ENCODE measurements around the gene RNF128. TPM values are rescaled to one million over a fixed set of nuclear protein-coding genes. Genes with fewer than 3 reads are reported as not detected.

The RNF128 gene, protein sequence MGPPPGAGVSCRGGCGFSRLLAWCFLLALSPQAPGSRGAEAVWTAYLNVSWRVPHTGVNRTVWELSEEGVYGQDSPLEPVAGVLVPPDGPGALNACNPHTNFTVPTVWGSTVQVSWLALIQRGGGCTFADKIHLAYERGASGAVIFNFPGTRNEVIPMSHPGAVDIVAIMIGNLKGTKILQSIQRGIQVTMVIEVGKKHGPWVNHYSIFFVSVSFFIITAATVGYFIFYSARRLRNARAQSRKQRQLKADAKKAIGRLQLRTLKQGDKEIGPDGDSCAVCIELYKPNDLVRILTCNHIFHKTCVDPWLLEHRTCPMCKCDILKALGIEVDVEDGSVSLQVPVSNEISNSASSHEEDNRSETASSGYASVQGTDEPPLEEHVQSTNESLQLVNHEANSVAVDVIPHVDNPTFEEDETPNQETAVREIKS
- total RNA-seq, result 0.36 and 1.2 TPM in 2 replicates

DNA sequence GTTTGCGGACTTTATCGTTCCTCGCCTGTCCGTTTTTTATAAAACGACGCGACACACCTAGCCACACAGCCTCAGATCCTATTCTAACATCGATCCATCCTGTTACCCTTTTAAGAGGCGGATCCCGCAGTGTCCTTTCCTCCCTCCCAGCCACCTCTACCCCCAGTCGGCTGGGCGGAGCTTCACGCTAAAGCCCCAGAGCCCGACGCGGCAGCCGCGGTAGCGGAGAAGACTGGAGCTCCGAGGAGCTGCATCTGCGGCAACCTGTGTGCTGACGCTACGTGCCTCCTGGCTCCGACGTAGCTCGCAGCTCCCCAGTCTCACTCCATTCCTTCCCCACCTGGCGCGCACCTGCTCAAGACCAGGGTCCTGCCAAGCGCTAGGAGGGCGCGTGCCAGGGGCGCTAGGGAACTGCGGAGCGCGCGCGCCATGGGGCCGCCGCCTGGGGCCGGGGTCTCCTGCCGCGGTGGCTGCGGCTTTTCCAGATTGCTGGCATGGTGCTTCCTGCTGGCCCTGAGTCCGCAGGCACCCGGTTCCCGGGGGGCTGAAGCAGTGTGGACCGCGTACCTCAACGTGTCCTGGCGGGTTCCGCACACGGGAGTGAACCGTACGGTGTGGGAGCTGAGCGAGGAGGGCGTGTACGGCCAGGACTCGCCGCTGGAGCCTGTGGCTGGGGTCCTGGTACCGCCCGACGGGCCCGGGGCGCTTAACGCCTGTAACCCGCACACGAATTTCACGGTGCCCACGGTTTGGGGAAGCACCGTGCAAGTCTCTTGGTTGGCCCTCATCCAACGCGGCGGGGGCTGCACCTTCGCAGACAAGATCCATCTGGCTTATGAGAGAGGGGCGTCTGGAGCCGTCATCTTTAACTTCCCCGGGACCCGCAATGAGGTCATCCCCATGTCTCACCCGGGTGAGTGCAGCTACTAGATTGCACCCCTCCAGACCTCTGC is at the start of gene RNF128:
TSS of gene RNF128 (plus strand) at position 217 of the 953 bp plus-strand sequence. CDS start at position 430, 213 bp downstream.
- H3K4me3 ChIP-seq (ENCODE audit: low read depth, low read length), result peak within 1 kb of the TSS; percentile 81
- TF ChIP-seq, protein P1, sequence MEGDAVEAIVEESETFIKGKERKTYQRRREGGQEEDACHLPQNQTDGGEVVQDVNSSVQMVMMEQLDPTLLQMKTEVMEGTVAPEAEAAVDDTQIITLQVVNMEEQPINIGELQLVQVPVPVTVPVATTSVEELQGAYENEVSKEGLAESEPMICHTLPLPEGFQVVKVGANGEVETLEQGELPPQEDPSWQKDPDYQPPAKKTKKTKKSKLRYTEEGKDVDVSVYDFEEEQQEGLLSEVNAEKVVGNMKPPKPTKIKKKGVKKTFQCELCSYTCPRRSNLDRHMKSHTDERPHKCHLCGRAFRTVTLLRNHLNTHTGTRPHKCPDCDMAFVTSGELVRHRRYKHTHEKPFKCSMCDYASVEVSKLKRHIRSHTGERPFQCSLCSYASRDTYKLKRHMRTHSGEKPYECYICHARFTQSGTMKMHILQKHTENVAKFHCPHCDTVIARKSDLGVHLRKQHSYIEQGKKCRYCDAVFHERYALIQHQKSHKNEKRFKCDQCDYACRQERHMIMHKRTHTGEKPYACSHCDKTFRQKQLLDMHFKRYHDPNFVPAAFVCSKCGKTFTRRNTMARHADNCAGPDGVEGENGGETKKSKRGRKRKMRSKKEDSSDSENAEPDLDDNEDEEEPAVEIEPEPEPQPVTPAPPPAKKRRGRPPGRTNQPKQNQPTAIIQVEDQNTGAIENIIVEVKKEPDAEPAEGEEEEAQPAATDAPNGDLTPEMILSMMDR (conservative IDR thresholded peaks at IDR 0.05; ENCODE audit: low read depth, low read length), result no peak
- no peak for DNase-seq (ENCODE audit: low read depth)

DNA sequence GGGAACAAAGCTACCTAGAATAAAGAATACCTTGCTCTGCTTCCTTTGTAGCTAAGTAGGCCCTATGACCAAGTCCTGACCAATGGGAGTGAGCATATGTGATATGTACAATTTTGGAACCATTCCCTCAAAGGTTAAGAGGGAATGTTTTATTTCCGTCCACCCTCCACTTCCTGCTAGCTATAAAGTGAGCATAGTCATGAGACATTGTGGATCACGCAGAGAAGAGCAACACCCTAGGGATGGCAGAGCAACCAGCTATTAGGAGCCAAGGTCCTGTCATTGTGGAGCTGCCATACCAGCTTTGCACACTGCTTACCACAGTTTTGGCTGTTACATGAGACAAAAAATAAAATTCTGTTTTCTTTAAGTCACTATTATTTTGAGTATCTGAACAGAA is 45.8 kb upstream of the RNF128 start:
- no peak for DNase-seq (ENCODE audit: low read depth)
- TF ChIP-seq, protein P1 (conservative IDR thresholded peaks at IDR 0.05; ENCODE audit: low read depth, low read length), result no peak
- H3K4me3 ChIP-seq (ENCODE audit: low read depth, low read length), result no peak overlapping the region

DNA sequence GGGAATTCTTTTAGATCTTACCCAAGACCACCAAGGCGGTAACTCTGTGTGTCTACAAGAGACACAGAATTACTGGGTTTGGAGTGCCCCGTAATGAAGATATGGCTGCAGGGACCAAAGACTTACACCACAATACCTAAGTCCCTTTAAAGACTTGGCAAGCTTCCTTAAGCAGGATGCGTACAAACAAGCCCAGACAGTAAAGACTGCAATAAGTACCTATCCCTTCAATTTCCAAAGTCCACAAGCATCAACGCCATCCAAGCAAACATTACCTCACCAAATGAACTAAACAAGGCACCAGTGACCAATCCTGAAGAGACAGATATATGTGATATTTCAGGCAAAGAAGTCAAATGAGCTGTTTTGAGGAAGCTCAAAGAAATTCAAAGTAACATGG is 42.3 kb upstream of the RNF128 start:
- TF ChIP-seq, protein P1 (conservative IDR thresholded peaks at IDR 0.05; ENCODE audit: low read depth, low read length), result no peak
- no peak for DNase-seq (ENCODE audit: low read depth)
- no peak overlapping the region for H3K4me3 ChIP-seq (ENCODE audit: low read depth, low read length)

DNA sequence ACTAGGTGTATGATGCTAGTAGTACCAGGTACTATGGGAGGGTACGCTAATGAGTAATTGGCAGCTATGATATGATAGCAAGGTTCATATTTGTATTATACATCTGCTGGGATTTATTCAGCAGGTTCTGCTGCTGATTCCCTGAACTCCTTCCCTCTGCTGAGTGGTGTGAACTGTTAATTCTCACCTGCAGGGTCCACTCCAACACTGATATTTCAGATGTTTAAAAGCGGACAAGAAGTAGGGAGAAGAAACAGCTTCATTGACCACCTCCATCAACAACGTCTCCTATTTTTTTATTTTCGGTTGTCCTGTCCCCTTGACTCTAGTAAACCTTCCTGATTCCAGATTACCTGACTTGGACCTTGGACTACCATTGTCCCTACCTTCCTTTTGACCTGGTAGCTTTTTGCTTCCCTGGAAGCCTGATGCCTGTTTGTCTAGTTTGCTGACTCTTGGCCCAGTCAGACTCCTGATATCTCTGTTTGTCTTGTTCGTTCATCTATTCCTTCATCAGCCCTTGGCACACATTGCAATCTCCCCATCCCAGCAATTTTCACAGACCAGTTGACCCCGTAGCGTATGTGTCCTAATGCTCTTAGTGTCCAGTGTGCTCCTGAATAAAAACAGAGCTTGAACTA is 34.0 kb upstream of the RNF128 start:
- DNase-seq (ENCODE audit: low read depth), result no peak
- no peak overlapping the region for H3K4me3 ChIP-seq (ENCODE audit: low read depth, low read length)
- TF ChIP-seq, protein P1 (conservative IDR thresholded peaks at IDR 0.05; ENCODE audit: low read depth, low read length), result no peak

DNA sequence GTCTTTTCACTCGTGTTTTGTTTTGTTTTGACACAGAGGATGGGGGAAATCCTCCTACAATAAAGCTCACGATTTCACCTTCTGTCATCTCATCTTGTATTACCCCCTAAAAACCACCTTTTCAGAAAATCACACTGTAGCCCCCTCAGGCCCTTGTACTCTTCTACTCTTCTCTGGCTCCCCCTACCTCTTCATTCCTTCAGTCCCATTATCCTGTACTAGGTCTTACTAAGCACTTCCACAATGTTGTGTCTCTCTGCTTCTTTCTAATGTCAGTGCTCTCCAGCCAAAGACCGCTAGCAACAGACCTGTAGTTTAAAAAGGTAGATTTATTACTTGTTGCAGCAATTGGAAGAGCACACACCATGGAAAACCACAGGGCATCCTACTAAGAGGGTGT is 30.0 kb upstream of the RNF128 start:
- no peak for DNase-seq (ENCODE audit: low read depth)
- H3K4me3 ChIP-seq (ENCODE audit: low read depth, low read length), result no peak overlapping the region
- TF ChIP-seq, protein P1 (conservative IDR thresholded peaks at IDR 0.05; ENCODE audit: low read depth, low read length), result no peak

DNA sequence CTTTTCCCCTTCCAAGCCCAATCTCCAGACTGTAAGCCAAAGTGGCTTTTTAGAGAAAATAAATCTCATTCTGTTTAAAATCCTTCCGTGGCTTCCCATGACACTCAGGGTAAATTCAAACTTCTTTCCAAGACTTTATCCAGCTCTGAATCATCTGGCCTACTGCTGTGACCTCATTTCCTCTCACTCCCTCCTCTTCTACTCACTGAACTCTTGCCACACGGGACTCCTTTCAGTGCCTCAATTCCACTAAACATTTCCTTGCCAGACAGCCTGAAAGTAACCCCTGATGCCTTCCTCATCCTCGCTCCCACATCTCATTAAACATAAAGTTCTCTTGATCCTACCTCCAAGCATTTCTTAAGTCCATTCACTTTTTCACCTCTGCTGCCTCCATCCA is 27.8 kb upstream of the RNF128 start:
- DNase-seq (ENCODE audit: low read depth), result no peak
- TF ChIP-seq, protein P1 (conservative IDR thresholded peaks at IDR 0.05; ENCODE audit: low read depth, low read length), result no peak

More for the DNA sequence above, 27.8 kb upstream of the RNF128 start:
- no peak overlapping the region for H3K4me3 ChIP-seq (ENCODE audit: low read depth, low read length)

Data from epithelial cell of proximal tubule (primary cell).